ENCODE results near the gene FBXO28.

The FBXO28 gene

GRCh38 chr1:224133741-224134299, 19.9 kb downstream of the FBXO28 start:
- DNase-seq (ENCODE audit: low read depth, low spot score), result no peak
- in situ Hi-C loops (cut with HindIII; ENCODE audit: low sequenced_read_pairs), result no loop called here
- no peak for TF ChIP-seq CTCF (IDR thresholded peaks at IDR 0.05; ENCODE audit: low read depth, low read length)
- no peak overlapping the region for H3K4me3 ChIP-seq (ENCODE audit: low read depth, low read length)

GRCh38 chr1:224137518-224137917, 23.6 kb downstream of the FBXO28 start:
- in situ Hi-C loops (cut with HindIII; ENCODE audit: low sequenced_read_pairs), result no loop called here
- no peak for TF ChIP-seq CTCF (IDR thresholded peaks at IDR 0.05; ENCODE audit: low read depth, low read length)
- no peak for DNase-seq (ENCODE audit: low read depth, low spot score)
- no peak overlapping the region for H3K4me3 ChIP-seq (ENCODE audit: low read depth, low read length)

DNA sequence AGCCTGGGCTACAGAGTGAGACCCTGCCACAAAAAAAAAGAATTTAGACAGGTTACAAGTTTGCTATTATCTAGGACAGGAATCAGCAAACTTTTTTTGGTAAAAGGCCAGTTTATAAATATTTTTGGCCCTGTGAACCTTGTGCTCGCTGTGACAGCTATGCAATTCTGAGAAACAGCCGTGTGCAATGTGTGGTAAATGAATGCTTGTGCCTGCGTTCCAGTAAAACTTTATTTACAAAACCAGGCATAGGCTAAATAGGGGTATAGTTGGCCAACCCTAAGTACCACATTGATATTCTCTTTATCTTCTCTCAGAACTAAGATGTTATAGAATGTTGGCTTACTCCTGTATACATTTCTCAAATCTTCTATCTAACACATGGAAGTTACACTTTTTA, 24.3 kb downstream of the FBXO28 start:
- no peak overlapping the region for H3K4me3 ChIP-seq (ENCODE audit: low read depth, low read length)
- in situ Hi-C loops (cut with HindIII; ENCODE audit: low sequenced_read_pairs), result no loop called here
- DNase-seq (ENCODE audit: low read depth, low spot score), result no peak

DNA sequence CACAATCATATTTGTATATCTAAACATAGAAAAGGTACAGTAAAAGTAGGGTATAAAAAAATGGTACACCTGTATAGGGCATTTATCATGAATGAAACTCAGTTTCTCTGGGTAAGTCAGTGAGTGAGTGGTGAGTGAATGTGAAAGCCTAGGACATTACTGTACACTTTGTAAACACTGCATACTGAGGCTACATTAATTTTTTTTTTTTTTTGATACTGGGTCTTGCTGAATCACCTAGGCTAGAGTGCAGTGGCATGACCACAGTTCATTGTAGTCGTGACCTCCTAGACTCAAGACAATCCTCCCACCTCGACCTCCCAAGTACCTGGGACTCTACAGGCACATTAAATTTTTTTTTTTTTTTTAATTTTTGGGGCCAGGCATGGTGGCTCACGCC, 27.8 kb downstream of the FBXO28 start:
- H3K4me3 ChIP-seq (ENCODE audit: low read depth, low read length), result no peak overlapping the region
- in situ Hi-C loops (cut with HindIII; ENCODE audit: low sequenced_read_pairs), result no loop called here
- TF ChIP-seq CTCF (IDR thresholded peaks at IDR 0.05; ENCODE audit: low read depth, low read length), result no peak
- no peak for DNase-seq (ENCODE audit: low read depth, low spot score)

More for the DNA sequence above, 24.3 kb downstream of the FBXO28 start:
- TF ChIP-seq CTCF (IDR thresholded peaks at IDR 0.05; ENCODE audit: low read depth, low read length), result no peak

DNA sequence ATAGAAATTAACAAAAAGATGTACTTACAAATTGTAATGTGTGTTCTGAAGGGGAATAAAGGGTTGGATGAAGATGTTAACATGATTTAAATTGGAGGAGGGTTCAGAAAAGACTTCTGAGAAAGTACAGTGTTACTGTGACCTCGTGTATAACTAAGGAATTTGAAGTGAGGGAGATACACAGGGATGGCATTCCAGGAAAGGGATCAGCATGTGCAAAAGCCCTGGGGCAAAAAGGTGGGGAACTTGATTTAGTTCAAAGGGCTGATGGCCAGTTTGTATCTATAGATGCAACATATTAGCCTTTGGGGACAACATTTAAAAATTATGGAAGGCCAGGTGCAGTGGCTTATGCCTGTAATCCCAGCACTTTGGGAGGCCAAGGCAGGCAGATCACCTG, 35.8 kb downstream of the FBXO28 start:
- no peak overlapping the region for H3K4me3 ChIP-seq (ENCODE audit: low read depth, low read length)
- no peak for TF ChIP-seq CTCF (IDR thresholded peaks at IDR 0.05; ENCODE audit: low read depth, low read length)
- no peak for DNase-seq (ENCODE audit: low read depth, low spot score)
- in situ Hi-C loops (cut with HindIII; ENCODE audit: low sequenced_read_pairs), result no loop called here

DNA sequence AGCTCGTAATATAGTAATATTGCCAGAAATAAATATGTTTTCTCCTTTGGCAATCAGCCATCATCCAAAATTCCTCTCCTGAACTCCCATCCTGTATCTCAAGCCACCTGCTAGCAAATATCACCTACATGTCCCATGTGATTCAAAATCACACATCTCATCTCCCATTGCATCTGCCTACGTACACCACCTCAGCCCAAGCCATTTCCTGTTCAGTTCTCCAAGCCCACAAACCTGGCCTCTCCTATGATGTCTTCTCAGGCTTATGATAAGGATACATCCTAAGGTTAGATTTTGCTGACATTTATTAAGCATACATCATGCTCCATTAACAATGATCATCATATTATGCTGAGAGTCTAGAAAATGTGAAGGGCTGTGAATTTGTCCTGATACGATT, 37.2 kb downstream of the FBXO28 start:
- TF ChIP-seq CTCF (IDR thresholded peaks at IDR 0.05; ENCODE audit: low read depth, low read length), result no peak
- in situ Hi-C loops (cut with HindIII; ENCODE audit: low sequenced_read_pairs), result no loop called here
- no peak overlapping the region for H3K4me3 ChIP-seq (ENCODE audit: low read depth, low read length)
- DNase-seq (ENCODE audit: low read depth, low spot score), result no peak

GRCh38 chr1:224157316-224157715, 43.4 kb downstream of the FBXO28 start:
- H3K4me3 ChIP-seq (ENCODE audit: low read depth, low read length), result no peak overlapping the region
- in situ Hi-C loops (cut with HindIII; ENCODE audit: low sequenced_read_pairs), result no loop called here
- no peak for TF ChIP-seq CTCF (IDR thresholded peaks at IDR 0.05; ENCODE audit: low read depth, low read length)
- DNase-seq (ENCODE audit: low read depth, low spot score), result no peak
